T-helper 1 cell treated with Interleukin-12 subunit alpha and Interleukin-12 subunit beta and Interleukin-4 antibody, amounts not matched to agents 30 μg/mL and 1 μg/mL, for 36 hours (primary cell): ENCODE measurements around the gene KNG1.
A peak's percentile ranks its signal among the peaks of the same experiment; 100 is the strongest.

ENCODE experiments used
- H3K27ac Mint-ChIP-seq: one replicate; pipeline ENCODE4 v1.8.0; 2021; ENCODE audit warnings: mild to moderate bottlenecking, mixed read lengths
- H3K27me3 Mint-ChIP-seq: one replicate; pipeline ENCODE4 v1.8.0; 2021; ENCODE audit warnings: low read depth, mixed read lengths
- H3K36me3 Mint-ChIP-seq: one replicate; pipeline ENCODE4 v1.8.0; 2021; ENCODE audit warnings: low read depth, mixed read lengths
- H3K4me1 Mint-ChIP-seq: one replicate; pipeline ENCODE4 v1.8.0; 2021; ENCODE audit warnings: low read depth, mixed read lengths
- H3K4me3 Mint-ChIP-seq: one replicate; pipeline ENCODE4 v1.8.0; 2021; ENCODE audit warnings: mild to moderate bottlenecking, moderate library complexity, mixed read lengths
- H3K9me3 Mint-ChIP-seq: one replicate; pipeline ENCODE4 v1.8.0; 2021; ENCODE audit warnings: mixed read lengths

KNG1 gene

GRCh38 chr3:186775999-186776398 is 58.8 kb downstream of the KNG1 start:
- Mint-ChIP-seq H3K4me1 (peaks cover 15% of the 10 kb centered on the region), H3K4me3 (no peak overlapping the region), H3K27ac (no peak overlapping the region), H3K36me3 (no peaks in the 10 kb centered on the region), H3K27me3 (no peaks in the 10 kb centered on the region), H3K9me3 (no peaks in the 10 kb centered on the region)

GRCh38 chr3:186779204-186779603 is 62.0 kb downstream of the KNG1 start:
- Mint-ChIP-seq H3K27me3 (no peaks in the 10 kb centered on the region), H3K4me1 (peaks cover 9% of the 10 kb centered on the region), H3K27ac (no peak overlapping the region), H3K4me3 (no peak overlapping the region), H3K9me3 (no peaks in the 10 kb centered on the region), H3K36me3 (peaks cover 9% of the 10 kb centered on the region)

DNA sequence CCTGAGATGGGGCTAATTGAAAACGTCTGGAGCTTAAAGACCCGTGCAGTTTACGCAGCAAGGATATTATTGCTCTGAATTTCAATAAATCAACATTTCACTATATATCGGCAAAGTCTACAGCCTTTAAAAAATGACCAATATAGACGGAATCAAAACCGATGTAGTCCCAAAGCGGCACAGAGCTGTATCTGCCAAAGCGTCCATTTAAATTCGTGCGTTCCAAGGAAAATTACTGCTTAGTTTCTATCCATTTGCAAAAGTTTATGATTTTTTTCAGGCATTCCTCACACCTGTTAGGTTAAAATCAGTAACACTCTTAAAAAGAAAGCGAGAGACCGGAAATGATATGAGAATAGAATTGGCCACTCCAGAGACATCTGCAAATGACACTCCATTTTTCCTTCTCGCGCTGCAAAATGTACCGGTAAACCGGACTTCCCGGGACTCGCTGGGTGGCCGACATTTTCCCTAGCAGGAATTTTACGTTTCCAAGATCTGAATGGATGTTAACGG is 65.4 kb downstream of the KNG1 start:
- H3K27ac Mint-ChIP-seq = peak overlapping the region; percentile 99
- H3K9me3 Mint-ChIP-seq = no peaks in the 10 kb centered on the region
- peak overlapping the region; percentile 97 for H3K4me3 Mint-ChIP-seq
- H3K4me1 Mint-ChIP-seq = peaks cover 34% of the 10 kb centered on the region
- no peaks in the 10 kb centered on the region for H3K27me3 Mint-ChIP-seq
- peaks cover 42% of the 10 kb centered on the region for H3K36me3 Mint-ChIP-seq

DNA sequence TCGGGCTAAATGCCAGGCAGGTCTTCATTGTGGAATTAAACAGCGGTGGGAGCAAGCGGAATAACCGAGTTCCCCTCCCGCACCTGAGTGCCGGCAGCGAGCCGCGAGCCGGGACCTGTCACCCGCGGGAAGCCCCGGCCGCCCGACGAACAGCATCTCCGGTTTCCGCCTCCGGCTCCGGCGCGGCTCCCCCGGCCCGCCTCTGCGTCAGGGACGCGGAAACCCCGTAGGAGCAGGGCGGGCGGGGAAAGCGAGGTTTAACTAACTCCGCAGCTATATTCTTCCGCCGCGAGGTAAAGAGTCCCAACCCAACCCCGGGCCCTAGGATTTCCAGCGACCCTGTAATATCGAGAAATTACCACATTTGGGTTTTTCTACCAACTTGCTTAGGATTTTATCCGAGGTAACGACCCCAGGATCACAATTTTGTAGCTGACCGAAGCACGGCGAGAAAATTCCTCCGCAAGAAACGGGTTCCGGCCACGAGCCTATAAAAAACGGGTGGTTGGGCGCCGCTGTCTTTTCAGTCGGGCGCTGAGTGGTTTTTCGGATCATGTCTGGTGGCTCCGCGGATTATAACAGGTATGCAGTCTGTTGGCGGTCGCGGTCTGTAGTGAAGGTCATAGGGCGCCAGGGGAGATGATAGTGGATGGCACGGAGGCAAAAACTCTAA is 66.0 kb downstream of the KNG1 start, which contains the start of gene EIF4A2:
Gene EIF4A2 (plus strand): TSS at position 520 of the 673 bp plus-strand sequence. CDS start 34 bp downstream, at position 554.
- Mint-ChIP-seq H3K9me3 (no peaks in the 10 kb centered on the region), H3K36me3 (peaks cover 48% of the 10 kb centered on the region), H3K27ac (peak within 1 kb of the TSS; percentile 99), H3K4me3 (peak within 1 kb of the TSS; percentile 97), H3K4me1 (peaks cover 40% of the 10 kb centered on the region), H3K27me3 (no peaks in the 10 kb centered on the region)

DNA sequence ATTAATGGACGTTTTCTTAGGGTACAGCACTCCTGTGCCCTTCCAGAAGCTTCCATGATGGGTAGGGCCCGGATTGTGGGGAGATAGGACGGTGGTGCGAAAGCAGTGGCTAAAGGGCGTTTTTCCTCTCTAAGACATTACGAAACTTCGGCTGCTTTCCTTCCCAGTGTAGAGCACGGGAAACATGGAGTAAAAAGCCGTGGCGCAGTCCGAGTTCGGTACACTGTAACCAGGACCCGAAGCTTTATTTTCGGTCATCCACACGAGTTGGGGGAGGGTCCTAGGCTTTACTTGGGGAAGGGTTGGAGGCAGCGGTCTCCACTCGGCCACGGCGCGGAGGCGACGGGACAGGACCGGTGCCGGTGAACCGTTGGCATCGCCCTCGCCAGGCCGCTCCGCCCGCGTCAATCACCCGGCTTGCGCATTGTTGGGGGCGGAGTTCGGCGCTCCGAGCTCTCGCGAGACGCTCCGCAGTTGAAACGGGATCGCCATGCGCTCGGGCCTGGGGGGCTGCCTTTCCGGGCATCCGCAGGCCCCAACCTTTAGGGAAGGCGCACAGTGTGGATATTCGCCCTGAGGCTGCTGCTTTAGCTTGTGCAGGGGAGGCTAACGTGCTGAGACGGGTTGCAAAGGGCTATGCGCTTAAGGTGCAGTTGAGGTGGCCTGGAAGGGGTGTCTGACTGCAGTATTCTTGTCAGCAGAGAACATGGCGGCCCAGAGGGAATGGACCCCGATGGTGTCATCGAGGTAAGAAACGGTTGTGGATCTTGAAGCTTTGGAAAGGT is 66.8 kb downstream of the KNG1 start:
- Mint-ChIP-seq H3K9me3 (no peaks in the 10 kb centered on the region), H3K36me3 (peaks cover 55% of the 10 kb centered on the region), H3K27me3 (no peaks in the 10 kb centered on the region), H3K4me3 (peak overlapping the region; percentile 97), H3K27ac (peak overlapping the region; percentile 99), H3K4me1 (peaks cover 47% of the 10 kb centered on the region)

DNA sequence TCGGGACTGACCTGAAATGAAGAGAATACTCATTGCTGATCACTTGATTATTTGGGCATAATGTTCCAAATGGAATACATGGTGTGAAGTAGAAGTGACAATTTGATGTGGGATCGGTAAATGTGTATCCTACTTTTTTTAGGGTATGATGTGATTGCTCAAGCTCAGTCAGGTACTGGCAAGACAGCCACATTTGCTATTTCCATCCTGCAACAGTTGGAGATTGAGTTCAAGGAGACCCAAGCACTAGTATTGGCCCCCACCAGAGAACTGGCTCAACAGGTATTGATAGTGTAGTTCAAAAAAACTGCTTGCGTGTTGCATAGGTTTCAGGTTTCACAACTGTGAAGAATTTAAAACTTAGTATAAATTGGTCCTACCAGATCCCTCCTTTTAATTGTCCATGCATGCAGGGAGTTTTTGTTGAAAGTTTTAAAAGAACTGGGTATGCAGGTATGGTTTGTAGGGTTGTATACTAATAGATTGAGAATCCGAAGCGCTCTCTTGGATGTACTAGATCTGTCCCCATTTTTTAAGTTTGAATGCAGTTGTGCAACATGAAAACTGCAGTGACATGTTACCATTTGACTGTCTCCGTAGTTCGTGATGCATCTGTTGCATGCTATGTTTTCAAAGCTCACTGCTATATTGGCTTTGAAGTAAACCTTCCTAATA is 67.8 kb downstream of the KNG1 start:
- Mint-ChIP-seq H3K4me3 (peak overlapping the region; percentile 97), H3K36me3 (peaks cover 63% of the 10 kb centered on the region), H3K27me3 (no peaks in the 10 kb centered on the region), H3K9me3 (no peaks in the 10 kb centered on the region), H3K27ac (peak overlapping the region; percentile 99), H3K4me1 (peaks cover 51% of the 10 kb centered on the region)

GRCh38 chr3:186785495-186786018 is 68.4 kb downstream of the KNG1 start:
- peak overlapping the region; percentile 37 for H3K27ac Mint-ChIP-seq
- peak overlapping the region; percentile 97 for H3K4me3 Mint-ChIP-seq
- no peaks in the 10 kb centered on the region for H3K27me3 Mint-ChIP-seq
- H3K4me1 Mint-ChIP-seq = peaks cover 52% of the 10 kb centered on the region
- H3K9me3 Mint-ChIP-seq = no peaks in the 10 kb centered on the region
- peaks cover 68% of the 10 kb centered on the region for H3K36me3 Mint-ChIP-seq

GRCh38 chr3:186786922-186787321 is 69.8 kb downstream of the KNG1 start:
- Mint-ChIP-seq H3K9me3 (no peaks in the 10 kb centered on the region), H3K27ac (peak overlapping the region; percentile 28), H3K4me1 (peaks cover 55% of the 10 kb centered on the region), H3K4me3 (peak overlapping the region; percentile 59), H3K36me3 (peaks cover 75% of the 10 kb centered on the region), H3K27me3 (no peaks in the 10 kb centered on the region)

DNA sequence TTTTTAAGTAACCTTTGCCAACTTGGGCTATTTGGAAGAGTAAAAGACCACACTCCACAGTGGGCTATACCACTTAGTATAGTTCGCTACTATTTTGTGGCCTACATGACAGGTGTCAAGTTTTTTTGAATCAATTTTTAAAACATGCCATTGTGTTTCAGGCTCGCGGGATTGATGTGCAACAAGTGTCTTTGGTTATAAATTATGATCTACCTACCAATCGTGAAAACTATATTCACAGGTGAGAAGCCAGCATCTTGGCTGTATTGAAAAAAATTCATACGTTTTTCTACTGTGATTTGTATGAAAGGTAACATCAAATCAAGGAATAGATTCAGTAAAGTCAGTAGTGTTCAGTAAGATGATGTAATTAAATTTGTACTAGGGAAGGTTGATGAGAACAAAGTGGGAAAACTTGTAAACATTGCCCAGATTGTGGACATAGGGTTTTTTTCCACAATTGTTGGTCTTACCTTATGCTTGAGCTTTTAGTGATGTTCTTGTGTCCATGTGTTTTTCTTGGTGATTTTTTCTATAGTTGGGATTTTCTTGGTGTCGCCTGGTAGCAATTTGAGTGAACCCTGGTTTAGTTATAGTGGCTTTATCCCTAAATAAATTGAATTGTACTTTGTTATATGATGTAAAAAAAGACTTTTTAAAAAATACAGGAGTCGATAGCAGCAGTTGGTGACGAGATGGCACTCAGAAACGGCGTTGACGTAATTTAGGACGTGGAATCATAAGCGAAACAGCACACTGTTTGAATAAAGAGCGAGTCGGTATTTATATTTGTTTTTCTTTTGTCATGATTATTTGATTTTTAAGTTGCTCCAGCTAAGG is 70.7 kb downstream of the KNG1 start:
- H3K9me3 Mint-ChIP-seq = no peaks in the 10 kb centered on the region
- peak overlapping the region; percentile 59 for H3K4me3 Mint-ChIP-seq
- H3K27me3 Mint-ChIP-seq = no peaks in the 10 kb centered on the region
- H3K27ac Mint-ChIP-seq = peak overlapping the region; percentile 12
- peaks cover 78% of the 10 kb centered on the region for H3K36me3 Mint-ChIP-seq
- H3K4me1 Mint-ChIP-seq = peaks cover 50% of the 10 kb centered on the region

- H3K27ac Mint-ChIP-seq = peak overlapping the region; percentile 21
Observed at GRCh38 chr3:186788482-186789370, 71.6 kb downstream of the KNG1 start.

DNA sequence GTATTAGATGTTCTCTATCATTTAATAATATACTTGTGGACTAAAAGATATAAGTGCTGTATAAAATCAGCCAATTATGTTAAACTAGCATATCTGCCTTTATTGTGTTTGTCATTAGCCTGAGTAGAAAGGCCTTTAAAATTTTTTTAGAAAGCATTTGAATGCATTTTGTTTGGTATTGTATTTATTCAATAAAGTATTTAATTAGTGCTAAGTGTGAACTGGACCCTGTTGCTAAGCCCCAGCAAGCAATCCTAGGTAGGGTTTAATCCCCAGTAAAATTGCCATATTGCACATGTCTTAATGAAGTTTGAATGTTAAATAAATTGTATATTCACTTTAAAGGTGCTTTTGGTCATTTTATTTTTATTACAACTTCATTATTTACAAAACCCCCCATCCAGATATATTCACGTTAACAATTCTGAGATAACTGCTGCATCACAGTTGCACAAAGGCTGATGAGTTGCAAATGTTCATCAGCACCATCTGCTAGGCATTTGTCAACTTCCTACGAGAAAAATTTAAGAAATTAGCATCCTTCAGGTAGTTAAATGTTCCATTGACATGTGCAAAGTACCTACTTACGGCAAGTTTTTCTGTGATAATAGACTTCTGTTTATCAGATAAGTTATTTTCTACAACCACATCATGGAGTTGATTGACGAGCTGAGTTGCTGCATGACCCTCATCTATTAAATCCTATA is 72.5 kb downstream of the KNG1 start:
- Mint-ChIP-seq H3K27ac (no peak overlapping the region), H3K27me3 (no peaks in the 10 kb centered on the region), H3K9me3 (no peaks in the 10 kb centered on the region), H3K36me3 (peaks cover 80% of the 10 kb centered on the region), H3K4me1 (peaks cover 43% of the 10 kb centered on the region), H3K4me3 (no peak overlapping the region)

More at GRCh38 chr3:186788482-186789370, 71.6 kb downstream of the KNG1 start:
- Mint-ChIP-seq H3K4me1 (peaks cover 48% of the 10 kb centered on the region), H3K36me3 (peaks cover 81% of the 10 kb centered on the region), H3K27me3 (no peaks in the 10 kb centered on the region), H3K4me3 (peak overlapping the region; percentile 7), H3K9me3 (no peaks in the 10 kb centered on the region)

GRCh38 chr3:186790261-186790981 is 73.3 kb downstream of the KNG1 start:
- peaks cover 73% of the 10 kb centered on the region for H3K36me3 Mint-ChIP-seq
- no peak overlapping the region for H3K4me3 Mint-ChIP-seq
- H3K9me3 Mint-ChIP-seq = no peaks in the 10 kb centered on the region
- H3K27ac Mint-ChIP-seq = no peak overlapping the region
- no peaks in the 10 kb centered on the region for H3K27me3 Mint-ChIP-seq
- peaks cover 39% of the 10 kb centered on the region for H3K4me1 Mint-ChIP-seq
